Thoracic aorta (tissue), 2 donors: ENCODE results near the gene ERBB4. TPM values are rescaled to one million over a fixed set of nuclear protein-coding genes. Genes with fewer than 3 reads are reported as not detected.

Experiments used
- ATAC-seq: fragments of 150-250 bp; one replicate; pipeline ENCODE4 v1.8.0; 2017; ENCODE audit warnings: low read depth; ENCODE audit not compliant: insufficient number of reproducible peaks, low FRiP score
- DNase-seq: peaks from one replicate; pipeline ENCODE4 v3.0.0-alpha.2; 2020; ENCODE audit warnings: low spot score
- H3K27ac ChIP-seq, 2 donors: fragments of 200-600 bp; sonication (generic); 1 replicate in 1 of 2; 2 replicates in 1 of 2; pipeline ENCODE4 v1.5.1; 2016; ENCODE audit warnings: mild to moderate bottlenecking in 2 of 2, moderate library complexity in 2 of 2
- H3K27me3 ChIP-seq: fragments of 200-600 bp; sonication (generic); replicated peaks from 2 replicates; pipeline ENCODE4 v1.6.0; 2016; ENCODE audit warnings: mild to moderate bottlenecking; ENCODE audit not compliant: insufficient read depth
- H3K36me3 ChIP-seq: fragments of 200-600 bp; sonication (generic); one replicate; pipeline ENCODE4 v1.5.1; 2016
- H3K4me1 ChIP-seq, 2 donors: fragments of 200-600 bp; sonication (generic); 1 replicate in 1 of 2; 2 replicates in 1 of 2; pipeline versions ENCODE4 v1.5.1 to v1.6.0; 2016; ENCODE audit warnings: low read depth in 2 of 2, mild to moderate bottlenecking in 1 of 2; ENCODE audit not compliant: control insufficient read depth in 1 of 2
- H3K4me3 ChIP-seq: fragments of 200-600 bp; sonication (generic); 2 replicates; pipeline ENCODE4 v1.5.1; 2016; ENCODE audit warnings: mild to moderate bottlenecking
- H3K9me3 ChIP-seq: fragments of 200-600 bp; sonication (generic); 2 replicates; pipeline ENCODE4 v1.5.1; 2016
- CTCF ChIP-seq: fragments of 200-600 bp; sonication (generic); IDR thresholded peaks from one replicate; pipeline ENCODE4 v1.5.1; 2019; ENCODE audit warnings: antibody characterized with exemption
- total RNA-seq, 2 donors: library from RNA; depleted of rRNA; stranded (reverse); fragments of >200 nt; gene quantifications; one replicate each; pipeline versions ENCODE4 v1.1.0 to v1.2.3, GENCODE V29; 2016

Gene ERBB4
- total RNA-seq, 2 donors from 2014 or later = 15.7 to 29.3 TPM

GRCh38 chr2:211458974-211459373 lies 1079.6 kb downstream of the ERBB4 start:
- no peak overlapping the region for H3K27ac ChIP-seq
- no peak for TF ChIP-seq CTCF
- H3K9me3 ChIP-seq = no peaks in the 10 kb centered on the region
- no peak for ATAC-seq
- peaks cover 0 to 6% of the 10 kb centered on the region in 2 donors for H3K4me1 ChIP-seq
- no peak overlapping the region for H3K4me3 ChIP-seq
- DNase-seq = no peak
- no peaks in the 10 kb centered on the region for H3K27me3 ChIP-seq
- no peaks in the 10 kb centered on the region for H3K36me3 ChIP-seq

GRCh38 chr2:211457325-211457724 lies 1081.3 kb downstream of the ERBB4 start:
- Histone ChIP-seq H3K27me3 (no peaks in the 10 kb centered on the region), H3K4me3 (no peak overlapping the region), H3K27ac (no peak overlapping the region), H3K36me3 (no peaks in the 10 kb centered on the region), H3K4me1 (peaks cover 0 to 6% of the 10 kb centered on the region in 2 donors), H3K9me3 (no peaks in the 10 kb centered on the region)
- DNase-seq (no peak), ATAC-seq (no peak)
- TF ChIP-seq CTCF = no peak

GRCh38 chr2:211455216-211455841 lies 1083.3 kb downstream of the ERBB4 start:
- Histone ChIP-seq H3K36me3 (no peaks in the 10 kb centered on the region), H3K4me1 (peaks cover 0 to 6% of the 10 kb centered on the region in 2 donors), H3K9me3 (no peaks in the 10 kb centered on the region), H3K4me3 (no peak overlapping the region), H3K27ac (no peak overlapping the region), H3K27me3 (no peaks in the 10 kb centered on the region)
- DNase-seq = no peak
- ATAC-seq = no peak
- peak; percentile 74 for TF ChIP-seq CTCF

DNA sequence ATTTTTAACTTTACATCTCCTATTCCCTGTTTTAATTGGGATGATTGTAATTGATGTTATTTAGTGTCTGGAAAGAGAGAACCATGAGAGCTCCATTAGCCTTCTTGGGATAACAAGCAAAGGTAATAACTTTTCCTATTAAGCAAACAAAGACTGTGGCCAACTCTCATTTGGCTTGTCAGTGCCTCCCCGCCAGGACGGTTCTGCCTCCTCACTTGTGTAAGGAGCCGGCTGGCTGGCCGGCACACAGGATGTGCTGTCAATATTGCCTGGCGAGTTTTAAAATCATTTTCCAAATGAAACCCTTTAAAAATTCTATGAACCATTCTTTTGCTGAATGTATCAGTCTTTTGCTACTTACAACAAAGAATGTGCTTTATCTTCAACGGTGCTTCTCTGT lies 1083.9 kb downstream of the ERBB4 start:
- no peak overlapping the region for H3K4me3 ChIP-seq
- no peaks in the 10 kb centered on the region for H3K9me3 ChIP-seq
- peaks cover 0 to 6% of the 10 kb centered on the region in 2 donors for H3K4me1 ChIP-seq
- no peak for DNase-seq
- no peak for TF ChIP-seq CTCF
- no peak overlapping the region for H3K27ac ChIP-seq
- H3K27me3 ChIP-seq = no peaks in the 10 kb centered on the region
- no peak for ATAC-seq
- no peaks in the 10 kb centered on the region for H3K36me3 ChIP-seq

DNA sequence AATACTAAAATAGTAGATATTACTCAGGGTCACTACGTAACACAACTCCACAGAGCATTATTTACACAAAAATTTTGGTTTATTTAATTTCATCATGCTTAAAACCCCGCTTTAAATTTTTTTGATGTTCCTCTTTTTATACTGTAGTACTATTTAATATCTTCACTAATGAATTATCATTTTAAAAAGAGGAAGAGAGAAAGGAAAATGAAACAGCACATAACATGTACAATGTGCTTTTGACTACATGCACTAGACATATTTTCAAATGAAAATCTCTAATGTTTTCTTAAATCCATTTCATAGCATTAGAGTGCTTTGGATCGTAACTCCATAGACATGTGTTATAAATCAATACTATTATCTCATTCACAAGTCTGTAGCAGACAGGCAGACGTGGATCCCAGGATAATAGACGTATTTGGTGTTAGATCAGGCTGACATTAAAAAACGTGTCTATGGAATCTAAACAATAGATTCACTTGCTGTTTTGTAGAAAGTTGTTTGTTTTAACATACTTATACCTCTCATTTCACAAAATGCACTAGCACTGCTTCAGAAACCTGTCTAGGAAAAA lies 1085.2 kb downstream of the ERBB4 start:
- ATAC-seq = no peak
- no peak for TF ChIP-seq CTCF
- no peak for DNase-seq

More for the DNA sequence above, 1085.2 kb downstream of the ERBB4 start:
- Histone ChIP-seq H3K9me3 (no peaks in the 10 kb centered on the region), H3K27ac (no peak overlapping the region), H3K4me3 (no peak overlapping the region), H3K27me3 (no peaks in the 10 kb centered on the region), H3K4me1 (peaks cover 0 to 6% of the 10 kb centered on the region in 2 donors), H3K36me3 (no peaks in the 10 kb centered on the region)
